Caco-2 (cell line): ENCODE measurements around the gene KMT5B. TPM values are rescaled to one million over a fixed set of nuclear protein-coding genes. Genes with fewer than 3 reads are reported as not detected.
A peak's percentile ranks its signal among the peaks of the same experiment; 100 is the strongest.

Experiments used
- BruUV-seq: library from RNA; stranded (reverse); fragments of 400-500 nt; replicated peaks from 2 replicates; lab custom pipeline; 2021; lab: Mats Ljungman, UMichigan
- CTCF ChIA-PET: fragments of 300-600 bp; sonication (Branson Sonifier 250); formaldehyde crosslinking; loops from one replicate; lab custom pipeline; 2022; ENCODE audit warnings: antibody characterized with exemption; lab: Charles Lee
- POLR2A ChIA-PET: fragments of 300-600 bp; sonication (Branson Sonifier 250); formaldehyde crosslinking; loops from one replicate; lab custom pipeline; 2022; ENCODE audit warnings: antibody characterized with exemption; lab: Charles Lee
- DNase-seq, 2 experiments: peaks; one replicate each; pipeline versions ENCODE4 v3.0.0 to v3.0.0-alpha.2; 2020 to 2022
- H3K27me3 ChIP-seq: replicated peaks from 2 replicates; pipeline ENCODE4 v1.6.0; 2011; ENCODE audit warnings: low read length; ENCODE audit not compliant: control insufficient read depth, insufficient read depth
- H3K36me3 ChIP-seq: 2 replicates; pipeline ENCODE4 v1.5.1; 2011; ENCODE audit warnings: low read length; ENCODE audit not compliant: control insufficient read depth, insufficient read depth
- H3K4me1 ChIP-seq: fragments of 250-450 bp; sonication (Bioruptor Pico); 2 replicates; pipeline ENCODE4 v1.5.1; 2020; ENCODE audit warnings: mild to moderate bottlenecking
- H3K4me3 ChIP-seq: 2 replicates; pipeline ENCODE4 v1.5.1; 2011; ENCODE audit warnings: low read depth, mild to moderate bottlenecking, control low read depth, low read length
- H3K9me3 ChIP-seq: fragments of 250-450 bp; sonication (Bioruptor Pico); 2 replicates; pipeline ENCODE4 v1.5.1; 2020; ENCODE audit warnings: mild to moderate bottlenecking, moderate library complexity
- H3K27ac Mint-ChIP-seq: one replicate; pipeline ENCODE4 v1.8.0; 2022; ENCODE audit warnings: mixed read lengths; ENCODE audit not compliant: unreplicated experiment
- H3K27me3 Mint-ChIP-seq: one replicate; pipeline ENCODE4 v1.8.0; 2022; ENCODE audit warnings: mixed read lengths; ENCODE audit not compliant: insufficient read depth, unreplicated experiment
- H3K36me3 Mint-ChIP-seq: one replicate; pipeline ENCODE4 v1.8.0; 2022; ENCODE audit warnings: mild to moderate bottlenecking, mixed read lengths; ENCODE audit not compliant: insufficient read depth, unreplicated experiment
- H3K4me1 Mint-ChIP-seq: one replicate; pipeline ENCODE4 v1.8.0; 2022; ENCODE audit warnings: low read depth, mixed read lengths; ENCODE audit not compliant: unreplicated experiment
- H3K4me3 Mint-ChIP-seq: one replicate; pipeline ENCODE4 v1.8.0; 2022; ENCODE audit warnings: mild to moderate bottlenecking, moderate library complexity, mixed read lengths; ENCODE audit not compliant: unreplicated experiment
- H3K9me3 Mint-ChIP-seq: one replicate; pipeline ENCODE4 v1.8.0; 2022; ENCODE audit warnings: mixed read lengths; ENCODE audit not compliant: unreplicated experiment
- CTCF ChIP-seq, 2 experiments: fragments of 200-600 bp in 1 of 2; IDR thresholded peaks; 1 replicate in 1 of 2; 2 replicates in 1 of 2; pipeline versions ENCODE4 v1.5.1 to v1.8.0; 2011 to 2022; ENCODE audit warnings: antibody characterized with exemption in 1 of 2, control low read depth in 1 of 2, inconsistent platforms in 1 of 2, low read depth in 1 of 2, low read length in 1 of 2, mild to moderate bottlenecking in 1 of 2, moderate library complexity in 1 of 2; ENCODE audit not compliant: insufficient read depth in 1 of 2, severe bottlenecking in 1 of 2, unreplicated experiment in 1 of 2
- intact Hi-C: fragments of 100-400 bp; cut with micrococcal nuclease; formaldehyde crosslinking; loops from one replicate; pipeline ENCODE4 v1.10.0; 2022; ENCODE audit not compliant: unreplicated experiment
- total RNA-seq: library from RNA; stranded (reverse); gene quantifications from 2 replicates; pipeline ENCODE4 v1.2.3, GENCODE V29; 2022

The KMT5B gene
- total RNA-seq, 1 experiment from 2014 or later, result 91.2 TPM

GRCh38 chr11:68130121-68130520 lies 83.0 kb downstream of the KMT5B start:
- H3K9me3 ChIP-seq, result peaks cover 43% of the 10 kb centered on the region
- H3K4me3 ChIP-seq, result no peak overlapping the region
- Mint-ChIP-seq H3K9me3 (peaks cover 49% of the 10 kb centered on the region), H3K27me3 (no peaks in the 10 kb centered on the region), H3K4me1 (peaks cover 14% of the 10 kb centered on the region), H3K4me3 (no peak overlapping the region), H3K36me3 (peaks cover 44% of the 10 kb centered on the region), H3K27ac (peak overlapping the region; percentile 79)
- peaks cover 44% of the 10 kb centered on the region for H3K4me1 ChIP-seq
- intact Hi-C loops, result no loop called here
- ChIA-PET POLR2A (no interaction called here), CTCF (no interaction called here)
- TF ChIP-seq CTCF (IDR thresholded peaks at IDR 0.05; ENCODE audit: insufficient read depth in 1 of 2, low read depth in 1 of 2, low read length in 1 of 2, severe bottlenecking in 1 of 2, unreplicated experiment in 1 of 2), result no peak
- no peaks in the 10 kb centered on the region for H3K27me3 ChIP-seq
- no TSS peak for BruUV-seq
- no peaks in the 10 kb centered on the region for H3K36me3 ChIP-seq
- DNase-seq, result no peak

GRCh38 chr11:68128682-68129327 lies 84.3 kb downstream of the KMT5B start:
- CTCF ChIA-PET, result interaction anchor here (0.7 to 2.1 kb wide), 6 partner anchors 9 to 118 kb away, joined by 3 to 9 read pairs (median 5); partner anchors contain the start of gene ALDH3B1
- Mint-ChIP-seq H3K4me1 (peaks cover 18% of the 10 kb centered on the region), H3K27ac (peak overlapping the region; percentile 79), H3K36me3 (peaks cover 35% of the 10 kb centered on the region), H3K9me3 (peaks cover 36% of the 10 kb centered on the region), H3K4me3 (peak overlapping the region; percentile 67), H3K27me3 (no peaks in the 10 kb centered on the region)
- no peaks in the 10 kb centered on the region for H3K36me3 ChIP-seq
- peak overlapping the region; percentile 40 for H3K4me3 ChIP-seq
- no peaks in the 10 kb centered on the region for H3K27me3 ChIP-seq
- POLR2A ChIA-PET, result interaction anchor here (0.5 to 2.0 kb wide), 5 partner anchors 9 to 143 kb away, joined by 3 to 30 read pairs (median 4); partner anchors contain the start of gene C11orf24
- peaks cover 56% of the 10 kb centered on the region for H3K4me1 ChIP-seq
- H3K9me3 ChIP-seq, result peaks cover 32% of the 10 kb centered on the region
- DNase-seq, result peak; percentile 92 to 97
- BruUV-seq, result TSS peak; percentile 28
- intact Hi-C loops, result loop anchor here (1.0 to 10.0 kb wide), 2 partner anchors 18 to 166 kb away; no protein-coding TSS in a partner anchor
- TF ChIP-seq CTCF (IDR thresholded peaks at IDR 0.05; ENCODE audit: insufficient read depth in 1 of 2, low read depth in 1 of 2, low read length in 1 of 2, severe bottlenecking in 1 of 2, unreplicated experiment in 1 of 2), result no peak

GRCh38 chr11:68127714-68128681 lies 85.1 kb downstream of the KMT5B start:
- peak overlapping the region; percentile 40 for H3K4me3 ChIP-seq
- H3K27ac Mint-ChIP-seq, result peak overlapping the region; percentile 79
- intact Hi-C loops, result loop anchor here (1.0 to 10.0 kb wide), 2 partner anchors 19 to 167 kb away; no protein-coding TSS in a partner anchor

More at GRCh38 chr11:68127714-68128681, 85.1 kb downstream of the KMT5B start:
- H3K4me1 ChIP-seq, result peaks cover 64% of the 10 kb centered on the region
- Mint-ChIP-seq H3K27me3 (no peaks in the 10 kb centered on the region), H3K36me3 (peaks cover 39% of the 10 kb centered on the region), H3K4me1 (peaks cover 26% of the 10 kb centered on the region), H3K4me3 (peak overlapping the region; percentile 67), H3K9me3 (peaks cover 30% of the 10 kb centered on the region)
- BruUV-seq, result TSS peak; percentile 92
- ChIA-PET POLR2A (interaction anchor here (0.5 to 2.0 kb wide), 7 partner anchors 10 to 144 kb away, joined by 3 to 30 read pairs (median 4); partner anchors contain the start of gene C11orf24), CTCF (interaction anchor here (0.7 to 2.1 kb wide), 6 partner anchors 10 to 118 kb away, joined by 3 to 9 read pairs (median 5); partner anchors contain the start of gene ALDH3B1)
- H3K36me3 ChIP-seq, result no peaks in the 10 kb centered on the region
- TF ChIP-seq CTCF (IDR thresholded peaks at IDR 0.05; ENCODE audit: insufficient read depth in 1 of 2, low read depth in 1 of 2, low read length in 1 of 2, severe bottlenecking in 1 of 2, unreplicated experiment in 1 of 2), result no peak
- peaks cover 28% of the 10 kb centered on the region for H3K9me3 ChIP-seq
- H3K27me3 ChIP-seq, result no peaks in the 10 kb centered on the region
- DNase-seq, result peak; percentile 98 to 99
